HG02943 (cell line): ENCODE results near the gene COL23A1.

Experiments
- ATAC-seq: cut with Tn5 transposase; IDR thresholded peaks from one replicate; pipeline ENCODE4 v1.9.1; 2021; ENCODE audit warnings: mild to moderate bottlenecking, low read depth, moderate library complexity; ENCODE audit not compliant: unreplicated experiment

Gene COL23A1

GRCh38 chr5:178227138-178227659, 363.0 kb downstream of the COL23A1 start:
- no peak for ATAC-seq

GRCh38 chr5:178225174-178225573, 365.0 kb downstream of the COL23A1 start:
- no peak for ATAC-seq

- ATAC-seq = no peak
Observed at GRCh38 chr5:178224403-178224802, 365.8 kb downstream of the COL23A1 start.

- no peak for ATAC-seq
Observed at GRCh38 chr5:178223828-178224335, 366.3 kb downstream of the COL23A1 start.

- ATAC-seq = no peak
Observed at GRCh38 chr5:178223196-178223773, 366.9 kb downstream of the COL23A1 start.

- no peak for ATAC-seq
Observed at GRCh38 chr5:178222292-178222691, 367.9 kb downstream of the COL23A1 start.

- no peak for ATAC-seq
Observed at GRCh38 chr5:178221853-178222252, 368.3 kb downstream of the COL23A1 start.

- no peak for ATAC-seq
Observed at GRCh38 chr5:178221282-178221681, 368.9 kb downstream of the COL23A1 start.

GRCh38 chr5:178218827-178219226, 371.4 kb downstream of the COL23A1 start:
- no peak for ATAC-seq

GRCh38 chr5:178218237-178218776, 371.9 kb downstream of the COL23A1 start:
- no peak for ATAC-seq

- no peak for ATAC-seq
Observed at GRCh38 chr5:178216779-178217178, 373.4 kb downstream of the COL23A1 start.

GRCh38 chr5:178216088-178216534, 374.1 kb downstream of the COL23A1 start:
- ATAC-seq = no peak

GRCh38 chr5:178215280-178216002, 374.8 kb downstream of the COL23A1 start:
- no peak for ATAC-seq

- ATAC-seq = no peak
Observed at GRCh38 chr5:178214160-178214803, 375.9 kb downstream of the COL23A1 start.

- no peak for ATAC-seq
Observed at GRCh38 chr5:178213748-178214151, 376.4 kb downstream of the COL23A1 start.

- no peak for ATAC-seq
Observed at GRCh38 chr5:178213003-178213461, 377.2 kb downstream of the COL23A1 start.

GRCh38 chr5:178212241-178213002, 377.8 kb downstream of the COL23A1 start:
- ATAC-seq = no peak

- no peak for ATAC-seq
Observed at GRCh38 chr5:178211095-178212048, 378.8 kb downstream of the COL23A1 start.

- no peak for ATAC-seq
Observed at GRCh38 chr5:178210686-178211085, 379.5 kb downstream of the COL23A1 start.
